ENCODE data around the gene GPX3. TPM values are rescaled to one million over a fixed set of nuclear protein-coding genes. Genes with fewer than 3 reads are reported as not detected.

The GPX3 gene
- polyA plus RNA-seq, 1 experiment: 3.8 TPM

DNA sequence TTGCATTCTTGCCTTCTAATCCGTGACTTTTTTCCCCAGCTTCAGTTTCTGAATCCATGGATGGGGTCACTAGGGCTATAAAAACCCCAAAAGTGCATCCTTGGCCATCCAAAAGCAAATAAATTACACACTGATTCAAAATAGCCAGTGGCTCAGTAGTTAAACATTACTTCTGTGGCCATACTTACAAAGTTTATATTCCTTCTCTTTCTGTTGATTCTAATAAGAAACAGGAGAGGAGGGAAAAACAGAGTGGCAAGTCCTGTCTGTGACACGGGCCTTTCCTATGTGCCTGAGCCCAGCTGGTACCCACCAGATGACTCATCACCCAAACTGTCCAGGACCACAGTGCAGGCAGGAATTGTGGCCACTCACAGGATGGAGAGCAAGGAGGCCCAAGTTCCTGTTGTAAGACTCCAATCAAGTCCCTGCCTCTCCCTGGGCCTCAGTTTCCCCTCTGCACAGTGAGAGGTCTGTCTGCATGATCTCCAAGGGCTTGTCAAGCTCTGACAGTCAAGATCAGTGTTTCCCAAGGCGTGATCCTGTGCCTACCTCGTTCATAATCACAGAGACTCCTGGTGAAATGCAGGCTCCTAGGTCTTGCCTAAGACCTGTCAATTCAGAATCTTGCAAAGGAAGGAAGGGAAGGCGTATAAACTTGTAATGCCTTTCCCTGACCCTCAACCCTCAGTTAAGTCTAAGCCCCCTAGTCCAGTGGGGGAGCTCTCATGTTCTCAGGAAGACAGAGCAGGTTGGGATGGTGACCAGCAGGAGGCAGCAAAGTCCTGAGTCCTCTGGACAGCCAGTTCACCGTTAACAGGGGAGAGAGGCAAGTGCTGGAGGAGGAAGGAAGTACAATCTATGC, 30.9 kb downstream of the GPX3 start:
- ChIA-PET POLR2A (no interaction called here), CTCF (interaction anchor here (0.5 to 10.9 kb wide), 37 partner anchors 11 to 248 kb away, joined by 3 to 519 read pairs (median 6); partner anchors contain the start of genes ANXA6 and TNIP1)
- no peak overlapping the region for H3K4me3 ChIP-seq (ENCODE audit: low read depth, low read length)
- no peak for DNase-seq (ENCODE audit: low read depth)
- no peaks in the 10 kb centered on the region for H3K27me3 ChIP-seq (ENCODE audit: control insufficient read depth, insufficient read depth, low read length)
- TF ChIP-seq, protein P1, sequence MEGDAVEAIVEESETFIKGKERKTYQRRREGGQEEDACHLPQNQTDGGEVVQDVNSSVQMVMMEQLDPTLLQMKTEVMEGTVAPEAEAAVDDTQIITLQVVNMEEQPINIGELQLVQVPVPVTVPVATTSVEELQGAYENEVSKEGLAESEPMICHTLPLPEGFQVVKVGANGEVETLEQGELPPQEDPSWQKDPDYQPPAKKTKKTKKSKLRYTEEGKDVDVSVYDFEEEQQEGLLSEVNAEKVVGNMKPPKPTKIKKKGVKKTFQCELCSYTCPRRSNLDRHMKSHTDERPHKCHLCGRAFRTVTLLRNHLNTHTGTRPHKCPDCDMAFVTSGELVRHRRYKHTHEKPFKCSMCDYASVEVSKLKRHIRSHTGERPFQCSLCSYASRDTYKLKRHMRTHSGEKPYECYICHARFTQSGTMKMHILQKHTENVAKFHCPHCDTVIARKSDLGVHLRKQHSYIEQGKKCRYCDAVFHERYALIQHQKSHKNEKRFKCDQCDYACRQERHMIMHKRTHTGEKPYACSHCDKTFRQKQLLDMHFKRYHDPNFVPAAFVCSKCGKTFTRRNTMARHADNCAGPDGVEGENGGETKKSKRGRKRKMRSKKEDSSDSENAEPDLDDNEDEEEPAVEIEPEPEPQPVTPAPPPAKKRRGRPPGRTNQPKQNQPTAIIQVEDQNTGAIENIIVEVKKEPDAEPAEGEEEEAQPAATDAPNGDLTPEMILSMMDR (IDR thresholded peaks at IDR 0.05; ENCODE audit: insufficient read depth, low read depth, low read length): peak; percentile 84
- peaks cover 39% of the 10 kb centered on the region for H3K36me3 ChIP-seq (ENCODE audit: control insufficient read depth, insufficient read depth, low read length)

DNA sequence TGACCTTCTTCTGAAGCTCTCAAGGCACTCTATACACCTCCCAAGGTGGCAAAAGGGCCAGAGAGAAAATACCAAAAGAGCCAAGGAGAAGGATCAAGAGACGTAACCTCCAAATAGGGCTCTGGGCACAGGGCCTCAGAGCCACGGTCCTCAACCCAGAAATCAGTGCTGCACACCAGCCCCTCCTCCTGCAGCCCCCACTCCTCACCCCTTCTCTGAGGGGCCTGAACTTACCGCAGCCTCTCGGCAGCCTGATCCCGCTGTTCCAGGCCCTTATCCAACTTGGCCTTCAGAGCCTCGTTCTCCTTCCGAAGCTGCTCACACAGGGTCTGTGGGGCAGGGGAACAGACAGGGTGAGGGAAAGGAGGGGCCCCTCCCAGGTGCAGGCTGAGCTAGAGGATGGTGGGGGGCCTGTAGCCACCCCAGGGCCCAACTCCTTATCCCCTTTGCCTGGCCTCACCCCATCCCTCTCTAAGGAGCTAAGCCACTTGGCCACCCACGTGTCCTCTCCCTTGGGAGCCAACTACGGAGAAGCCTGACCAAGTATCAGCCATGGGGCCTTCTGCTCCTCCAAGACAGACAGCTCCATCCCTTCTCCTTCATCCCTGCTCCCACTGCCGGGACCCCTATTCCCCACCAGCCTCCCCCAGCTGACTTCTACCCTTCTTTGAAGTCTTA, 31.7 kb downstream of the GPX3 start:
- H3K27me3 ChIP-seq (ENCODE audit: control insufficient read depth, insufficient read depth, low read length): no peaks in the 10 kb centered on the region
- TF ChIP-seq, protein P1 (IDR thresholded peaks at IDR 0.05; ENCODE audit: insufficient read depth, low read depth, low read length): no peak
- H3K4me3 ChIP-seq (ENCODE audit: low read depth, low read length): no peak overlapping the region
- ChIA-PET POLR2A (no interaction called here), CTCF (interaction anchor here (0.6 to 10.9 kb wide), 35 partner anchors 11 to 247 kb away, joined by 3 to 519 read pairs (median 6); partner anchors contain the start of genes ANXA6 and TNIP1)
- no peak for DNase-seq (ENCODE audit: low read depth)
- peaks cover 45% of the 10 kb centered on the region for H3K36me3 ChIP-seq (ENCODE audit: control insufficient read depth, insufficient read depth, low read length)

DNA sequence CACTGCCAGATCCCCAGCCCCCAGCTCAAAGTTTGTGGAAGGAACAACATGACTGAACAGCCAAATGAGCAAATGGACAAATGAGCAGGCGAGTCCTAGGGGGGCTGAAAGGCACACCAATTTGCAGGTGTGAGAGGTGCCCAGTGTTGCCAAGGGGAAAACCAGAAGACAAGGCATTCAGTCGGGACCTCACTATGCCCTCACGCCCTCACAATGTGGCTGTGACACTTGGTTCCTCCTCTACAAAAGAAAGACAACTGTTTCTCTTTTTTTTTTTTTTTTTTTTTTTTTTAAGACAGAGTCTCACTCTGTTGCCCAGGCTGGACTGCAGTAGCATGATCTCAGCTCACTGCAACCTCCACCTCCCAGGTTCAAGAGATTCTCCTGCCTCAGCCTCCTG, 32.4 kb downstream of the GPX3 start:
- Histone ChIP-seq H3K4me3 (ENCODE audit: low read depth, low read length) (no peak overlapping the region), H3K36me3 (ENCODE audit: control insufficient read depth, insufficient read depth, low read length) (peaks cover 42% of the 10 kb centered on the region), H3K27me3 (ENCODE audit: control insufficient read depth, insufficient read depth, low read length) (no peaks in the 10 kb centered on the region)
- no peak for DNase-seq (ENCODE audit: low read depth)
- ChIA-PET CTCF (interaction anchor here (0.8 to 10.9 kb wide), 17 partner anchors 10 to 186 kb away, joined by 3 to 519 read pairs (median 9); partner anchors contain the start of gene TNIP1), POLR2A (no interaction called here)
- TF ChIP-seq, protein P1 (IDR thresholded peaks at IDR 0.05; ENCODE audit: insufficient read depth, low read depth, low read length): no peak

DNA sequence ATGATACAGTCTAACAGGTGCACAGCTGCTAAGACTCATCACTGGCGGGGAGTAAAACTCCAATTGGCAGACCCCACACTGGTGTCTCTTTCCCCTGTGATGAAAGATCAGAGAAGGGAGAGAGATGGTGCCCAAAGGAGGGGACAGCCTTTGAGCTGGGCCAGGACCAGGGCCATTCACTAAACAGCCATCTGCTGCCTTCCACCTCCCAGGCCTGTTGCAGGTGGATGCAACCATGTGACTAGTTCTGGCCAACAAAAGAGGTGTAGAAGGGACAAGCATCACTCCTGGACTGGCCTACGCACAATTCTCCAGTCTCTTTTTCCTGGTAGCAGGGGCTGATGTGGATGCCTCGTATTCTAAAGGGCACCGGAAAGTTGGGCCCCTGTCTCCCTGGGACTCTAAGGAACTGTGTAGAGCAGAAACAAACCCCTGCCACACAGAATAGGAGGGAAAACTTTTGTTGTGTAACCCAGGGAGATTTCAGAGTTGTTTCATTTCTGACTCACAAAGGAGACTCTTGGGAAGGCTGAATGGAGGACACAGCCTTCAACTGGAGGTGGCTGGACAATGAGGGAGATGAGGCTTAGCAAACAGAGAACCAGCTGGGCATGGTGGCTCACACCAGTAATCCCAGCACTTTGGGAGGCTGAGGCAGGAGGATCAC, 33.5 kb downstream of the GPX3 start:
- ChIA-PET POLR2A (no interaction called here), CTCF (interaction anchor here (0.6 to 10.9 kb wide), 7 partner anchors 9 to 221 kb away, joined by 3 to 519 read pairs (median 19); no protein-coding TSS in a partner anchor)
- TF ChIP-seq, protein P1 (IDR thresholded peaks at IDR 0.05; ENCODE audit: insufficient read depth, low read depth, low read length): no peak
- Histone ChIP-seq H3K27me3 (ENCODE audit: control insufficient read depth, insufficient read depth, low read length) (no peaks in the 10 kb centered on the region), H3K4me3 (ENCODE audit: low read depth, low read length) (no peak overlapping the region), H3K36me3 (ENCODE audit: control insufficient read depth, insufficient read depth, low read length) (peaks cover 39% of the 10 kb centered on the region)
- DNase-seq (ENCODE audit: low read depth): no peak
